H9 (cell line): ENCODE results near the gene ABCC4. TPM values are rescaled to one million over a fixed set of nuclear protein-coding genes. Genes with fewer than 3 reads are reported as not detected.

Experiments used
- DNase-seq: peaks from one replicate; pipeline ENCODE4 v3.0.0-alpha.2; 2017
- H2AFZ ChIP-seq: one replicate; pipeline ENCODE4 v1.6.1; 2013; ENCODE audit warnings: mild to moderate bottlenecking, low read length, control low read depth, moderate library complexity
- H2AK5ac ChIP-seq: 2 replicates; pipeline ENCODE4 v1.6.1; 2013; ENCODE audit warnings: low read length, control low read depth, mixed read lengths; ENCODE audit not compliant: insufficient read length
- H2BK120ac ChIP-seq: one replicate; pipeline ENCODE4 v1.6.1; 2013; ENCODE audit warnings: low read depth, mild to moderate bottlenecking, low read length, control low read depth, inconsistent platforms; ENCODE audit not compliant: poor library complexity, severe bottlenecking
- H2BK12ac ChIP-seq: 2 replicates; pipeline ENCODE4 v1.6.1; 2013; ENCODE audit warnings: low read length, control low read depth, mixed read lengths, low read depth; ENCODE audit not compliant: insufficient read length
- H2BK15ac ChIP-seq: 2 replicates; pipeline ENCODE4 v1.6.1; 2013; ENCODE audit warnings: low read depth, low read length, control low read depth
- H2BK20ac ChIP-seq: one replicate; pipeline ENCODE4 v1.6.1; 2013; ENCODE audit warnings: low read depth, mild to moderate bottlenecking, low read length, control low read depth, inconsistent platforms; ENCODE audit not compliant: poor library complexity, severe bottlenecking
- H2BK5ac ChIP-seq: 2 replicates; pipeline ENCODE4 v1.6.1; 2013; ENCODE audit warnings: low read length, control low read depth, mixed read lengths; ENCODE audit not compliant: insufficient read length
- H3K14ac ChIP-seq: 2 replicates; pipeline ENCODE4 v1.6.1; 2013; ENCODE audit warnings: low read length, control low read depth; ENCODE audit not compliant: insufficient read depth
- H3K18ac ChIP-seq: 2 replicates; pipeline ENCODE4 v1.6.1; 2013; ENCODE audit warnings: low read depth, mild to moderate bottlenecking, mixed read lengths, low read length, control low read depth; ENCODE audit not compliant: insufficient read length
- H3K23ac ChIP-seq: 2 replicates; pipeline ENCODE4 v1.6.1; 2013; ENCODE audit warnings: low read length, control low read depth, mixed read lengths, low read depth; ENCODE audit not compliant: insufficient read length
- H3K23me2 ChIP-seq: 2 replicates; pipeline ENCODE4 v1.6.1; 2013; ENCODE audit warnings: low read depth, mild to moderate bottlenecking, mixed read lengths, low read length, control low read depth; ENCODE audit not compliant: insufficient read length, poor library complexity, severe bottlenecking
- H3K27ac ChIP-seq: 2 replicates; pipeline ENCODE4 v1.5.1; 2013; ENCODE audit warnings: low read length, control low read depth, mixed read lengths, low read depth; ENCODE audit not compliant: insufficient read length
- H3K27me3 ChIP-seq: 2 replicates; pipeline ENCODE4 v1.6.1; 2013; ENCODE audit warnings: low read length, control low read depth, inconsistent platforms; ENCODE audit not compliant: insufficient read depth
- H3K4ac ChIP-seq: 2 replicates; pipeline ENCODE4 v1.6.1; 2013; ENCODE audit warnings: low read depth, mild to moderate bottlenecking, control low read depth, inconsistent platforms, low read length, moderate library complexity
- H3K4me1 ChIP-seq: 2 replicates; pipeline ENCODE4 v1.6.1; 2013; ENCODE audit warnings: low read length, control low read depth, inconsistent platforms; ENCODE audit not compliant: insufficient read depth
- H3K4me2 ChIP-seq: 2 replicates; pipeline ENCODE4 v1.6.1; 2013; ENCODE audit warnings: low read length, control low read depth, mixed read lengths; ENCODE audit not compliant: insufficient read length, insufficient read depth
- H3K56ac ChIP-seq: 2 replicates; pipeline ENCODE4 v1.6.1; 2013; ENCODE audit warnings: low read depth, mild to moderate bottlenecking, mixed read lengths, low read length, control low read depth; ENCODE audit not compliant: insufficient read length
- H3K79me1 ChIP-seq: 2 replicates; pipeline ENCODE4 v1.6.1; 2013; ENCODE audit warnings: low read depth, mild to moderate bottlenecking, moderate library complexity, low read length, control low read depth, inconsistent platforms; ENCODE audit not compliant: insufficient read depth, poor library complexity, severe bottlenecking
- H3K79me2 ChIP-seq: 2 replicates; pipeline ENCODE4 v1.6.1; 2013; ENCODE audit warnings: low read length, control low read depth, inconsistent platforms; ENCODE audit not compliant: insufficient read depth
- H3K9ac ChIP-seq: 2 replicates; pipeline ENCODE4 v1.6.1; 2013; ENCODE audit warnings: low read length, control low read depth, mixed read lengths; ENCODE audit not compliant: insufficient read length; ENCODE audit errors: extremely low read depth
- H3K9me3 ChIP-seq: one replicate; pipeline ENCODE4 v1.6.1; 2013; ENCODE audit warnings: low read depth, low read length, inconsistent platforms; ENCODE audit not compliant: control insufficient read depth
- H3T11ph ChIP-seq: one replicate; pipeline ENCODE4 v1.6.1; 2013; ENCODE audit warnings: mild to moderate bottlenecking, low read length, control low read depth, inconsistent platforms
- H4K20me1 ChIP-seq: one replicate; pipeline ENCODE4 v1.6.1; 2013; ENCODE audit not compliant: control insufficient read depth, insufficient read length, insufficient read depth
- H4K5ac ChIP-seq: 2 replicates; pipeline ENCODE4 v1.6.1; 2013; ENCODE audit warnings: low read depth, mild to moderate bottlenecking, mixed read lengths, low read length, control low read depth; ENCODE audit not compliant: insufficient read length
- H4K8ac ChIP-seq: replicated peaks from 2 replicates; pipeline ENCODE4 v1.6.1; 2013; ENCODE audit warnings: low read length, control low read depth, mixed read lengths, low read depth; ENCODE audit not compliant: insufficient read length
- H4K91ac ChIP-seq: 2 replicates; pipeline ENCODE4 v1.6.1; 2013; ENCODE audit warnings: low read depth, mild to moderate bottlenecking, moderate library complexity, mixed read lengths, low read length, control low read depth; ENCODE audit not compliant: insufficient read length
- H3K27ac Mint-ChIP-seq, 3 experiments: 2 replicates in 2 of 3; 3 replicates in 1 of 3; pipeline ENCODE4 v1.8.0; 2020 to 2021; ENCODE audit warnings: mixed read lengths in 3 of 3, mild to moderate bottlenecking in 1 of 3, moderate library complexity in 1 of 3
- H3K27me3 Mint-ChIP-seq: 2 replicates; pipeline ENCODE4 v1.8.0; 2021; ENCODE audit warnings: low read depth, mild to moderate bottlenecking, moderate library complexity, mixed read lengths
- H3K36me3 Mint-ChIP-seq, 3 experiments: 2 replicates in 2 of 3; 3 replicates in 1 of 3; pipeline ENCODE4 v1.8.0; 2020 to 2021; ENCODE audit warnings: low read depth in 3 of 3, mixed read lengths in 3 of 3; ENCODE audit not compliant: insufficient read depth in 1 of 3
- H3K4me1 Mint-ChIP-seq, 2 experiments: 2 replicates each; pipeline ENCODE4 v1.8.0; 2020; ENCODE audit warnings: mixed read lengths in 2 of 2
- H3K4me3 Mint-ChIP-seq, 2 experiments: 2 replicates in 1 of 2; 3 replicates in 1 of 2; pipeline ENCODE4 v1.8.0; 2020 to 2021; ENCODE audit warnings: mild to moderate bottlenecking in 2 of 2, mixed read lengths in 2 of 2, moderate library complexity in 1 of 2
- H3K9me3 Mint-ChIP-seq, 2 experiments: 2 replicates in 1 of 2; 3 replicates in 1 of 2; pipeline ENCODE4 v1.8.0; 2020; ENCODE audit warnings: mild to moderate bottlenecking in 2 of 2, mixed read lengths in 2 of 2, moderate library complexity in 1 of 2
- CTCF ChIP-seq: fragments of 200-600 bp; sonication (generic); conservative IDR thresholded peaks from 3 replicates; pipeline ENCODE4 v1.8.0; 2021; ENCODE audit warnings: antibody characterized with exemption, mild to moderate bottlenecking
- WGBS: extraction: QIAGEN DNeasy Blood & Tissue Kit; methylation state at CpG from one replicate; pipeline ENCODE4 v1.1.7; 2013; ENCODE audit warnings: missing lambda C conversion rate, low lambda C conversion rate, mixed read lengths; ENCODE audit not compliant: insufficient read length; ENCODE audit errors: extremely low coverage; 5-methylcytosine and 5-hydroxymethylcytosine counted together
- total RNA-seq: library from RNA; stranded (reverse); gene quantifications from 2 replicates; pipeline ENCODE4 v1.2.1, GENCODE V29; 2021

The ABCC4 gene
- total RNA-seq, 1 experiment from 2014 or later: 5.9 TPM

- Histone ChIP-seq H3K4me2 (no peak overlapping the region), H3K9ac (no peak overlapping the region), H3K27ac (no peak overlapping the region), H3K4me1 (no peaks in the 10 kb centered on the region), H3K14ac (no peak overlapping the region), H3K18ac (no peak overlapping the region), H4K20me1 (no peaks in the 10 kb centered on the region), H3K27me3 (no peaks in the 10 kb centered on the region), H3K79me2 (no peaks in the 10 kb centered on the region), H2BK5ac (no peak overlapping the region), H3K23me2 (no peaks in the 10 kb centered on the region), H4K5ac (no peak overlapping the region), H3T11ph (no peak overlapping the region), H2BK15ac (no peak overlapping the region), H2AFZ (no peak overlapping the region), H3K9me3 (no peaks in the 10 kb centered on the region), H2BK20ac (no peak overlapping the region), H2BK120ac (no peak overlapping the region), H4K8ac (no peak overlapping the region), H3K79me1 (no peaks in the 10 kb centered on the region), H2BK12ac (no peak overlapping the region), H4K91ac (no peak overlapping the region), H3K23ac (no peak overlapping the region), H2AK5ac (no peak overlapping the region), H3K56ac (no peak overlapping the region), H3K4ac (no peak overlapping the region)
- Mint-ChIP-seq H3K27ac (no peak overlapping the region; a peak in 1 of 7 replicates), H3K36me3 (no peaks in the 10 kb centered on the region), H3K27me3 (no peaks in the 10 kb centered on the region), H3K4me1 (peaks cover 0 to 5% of the 10 kb centered on the region in 2 experiments; a peak in 2 of 4 replicates), H3K4me3 (no peak overlapping the region), H3K9me3 (no peaks in the 10 kb centered on the region)
- WGBS: no CpG with 5 or more reads among the region's 6 CpGs
- no peak for DNase-seq
- TF ChIP-seq CTCF: no peak
Observed at GRCh38 chr13:95253033-95253432, 48.2 kb downstream of the ABCC4 start.
